ENCODE measurements around the gene HEMGN.

GRCh38 chr9:97979788-97980478 lies 42.0 kb upstream of the HEMGN start:
- TF ChIP-seq CTCF (IDR thresholded peaks at IDR 0.05) (no peak), EZH2 (IDR thresholded peaks at IDR 0.05; ENCODE audit: borderline replicate concordance, insufficient read depth, low read depth, low read length, poor library complexity, severe bottlenecking) (no peak)
